HepG2 (cell line): ENCODE results near the gene ZNF445. TPM values are rescaled to one million over a fixed set of nuclear protein-coding genes. Genes with fewer than 3 reads are reported as not detected.
A peak's percentile ranks its signal among the peaks of the same experiment; 100 is the strongest.

Source experiments
- AGO1 ChIP-seq: fragments of 200-400 bp; formaldehyde crosslinking; IDR thresholded peaks from 2 replicates; pipeline ENCODE4 v1.6.1; 2017; ENCODE audit warnings: mild to moderate bottlenecking, low read depth, low read length, moderate library complexity; ENCODE audit not compliant: poor library complexity, severe bottlenecking
- ARNT2 ChIP-seq: sonication (generic); formaldehyde crosslinking; IDR thresholded peaks from 2 replicates; pipeline ENCODE4 v1.8.0; 2022; ENCODE audit warnings: mild to moderate bottlenecking, low read depth, missing genetic modification reagents, moderate library complexity
- ATF7-NPFF ChIP-seq: sonication (generic); formaldehyde crosslinking; IDR thresholded peaks from 2 replicates; pipeline ENCODE4 v1.8.1; 2023; ENCODE audit warnings: mild to moderate bottlenecking, low read depth, missing genetic modification reagents, moderate library complexity
- FOXC1 ChIP-seq: sonication (generic); formaldehyde crosslinking; IDR thresholded peaks from 2 replicates; pipeline ENCODE4 v1.8.0; 2022; ENCODE audit warnings: mild to moderate bottlenecking, missing genetic modification reagents, borderline replicate concordance
- GABPA ChIP-seq, 2 experiments: IDR thresholded peaks; 2 replicates each; pipeline ENCODE4 v1.6.1; 2011 to 2016; ENCODE audit warnings: low read depth in 2 of 2, low read length in 1 of 2, missing biosample characterization in 1 of 2, missing genetic modification characterization in 1 of 2
- HNRNPLL ChIP-seq: fragments of 200-400 bp; formaldehyde crosslinking; IDR thresholded peaks from 2 replicates; pipeline ENCODE4 v1.6.1; 2017; ENCODE audit warnings: mild to moderate bottlenecking, low read depth, low read length; ENCODE audit not compliant: poor library complexity, severe bottlenecking
- IRF2 ChIP-seq: IDR thresholded peaks from 2 replicates; pipeline ENCODE4 v1.6.1; 2018; ENCODE audit warnings: missing genetic modification reagents, missing compliant biosample characterization
- MAZ ChIP-seq, 2 experiments: sonication (generic) in 1 of 2; formaldehyde crosslinking in 1 of 2; IDR thresholded peaks; 2 replicates each; pipeline versions ENCODE4 v1.5.0 to v1.6.1; 2012 to 2020; ENCODE audit warnings: low read depth in 2 of 2, mild to moderate bottlenecking in 2 of 2, borderline replicate concordance in 1 of 2, improper control_type of control experiment in 1 of 2, low read length in 1 of 2, missing genetic modification reagents in 1 of 2, moderate library complexity in 1 of 2
- MTA3 ChIP-seq: sonication (generic); formaldehyde crosslinking; IDR thresholded peaks from 2 replicates; pipeline ENCODE4 v1.4.0; 2020; ENCODE audit warnings: missing genetic modification reagents
- PHF8 ChIP-seq: sonication (generic); formaldehyde crosslinking; IDR thresholded peaks from 2 replicates; pipeline ENCODE4 v1.5.0; 2020; ENCODE audit warnings: missing genetic modification reagents
- RARG ChIP-seq: sonication (generic); formaldehyde crosslinking; IDR thresholded peaks from 2 replicates; pipeline ENCODE4 v1.4.0; 2020; ENCODE audit warnings: low read depth, mild to moderate bottlenecking, missing genetic modification reagents
- REXO4 ChIP-seq: sonication (generic); formaldehyde crosslinking; IDR thresholded peaks from 2 replicates; pipeline ENCODE4 v1.8.0; 2022; ENCODE audit warnings: missing genetic modification reagents, mild to moderate bottlenecking, borderline replicate concordance
- TBX2 ChIP-seq: sonication (generic); formaldehyde crosslinking; IDR thresholded peaks from 2 replicates; pipeline ENCODE4 v1.5.0; 2020; ENCODE audit warnings: missing genetic modification reagents, mild to moderate bottlenecking, borderline replicate concordance
- THAP11 ChIP-seq: IDR thresholded peaks from 2 replicates; pipeline ENCODE4 v1.6.1; 2016; ENCODE audit warnings: missing biosample characterization, missing genetic modification reagents
- UBTF ChIP-seq: sonication (generic); formaldehyde crosslinking; IDR thresholded peaks from 2 replicates; pipeline ENCODE4 v1.4.0; 2020; ENCODE audit warnings: mild to moderate bottlenecking, missing genetic modification reagents
- ZNF329 ChIP-seq: sonication (generic); formaldehyde crosslinking; IDR thresholded peaks from 2 replicates; pipeline ENCODE4 v1.9.0; 2021; ENCODE audit warnings: low read depth, mild to moderate bottlenecking, missing genetic modification reagents
- ZNF773 ChIP-seq: sonication (generic); formaldehyde crosslinking; IDR thresholded peaks from 2 replicates; pipeline ENCODE4 v1.4.0; 2020; ENCODE audit warnings: missing genetic modification reagents, borderline replicate concordance
- ZNF816 ChIP-seq: sonication (generic); formaldehyde crosslinking; IDR thresholded peaks from 2 replicates; pipeline ENCODE4 v1.8.0; 2022; ENCODE audit warnings: missing genetic modification reagents, mild to moderate bottlenecking, borderline replicate concordance
- polyA plus RNA-seq, 8 experiments: library from polyadenylated mRNA; depleted of rRNA in 3 of 8; stranded (reverse) in 7 of 8; unstranded in 1 of 8; fragments of >200 nt; fragmentation: Illumina TruSeq in 4 of 8; extraction: Trizol in 4 of 8; gene quantifications; 2 replicates each; pipeline versions ENCODE4 v1.2.1 to v1.2.3, GENCODE V29; 2011 to 2016; ENCODE audit warnings: low read depth in 4 of 8, missing spikeins in 1 of 8, mixed read lengths in 1 of 8; ENCODE audit not compliant: insufficient read depth in 1 of 8
- total RNA-seq, 5 experiments: library from RNA; depleted of rRNA; stranded (reverse); fragments of >200 nt; fragmentation: Illumina TruSeq; extraction: Trizol; gene quantifications; 2 replicates each; pipeline ENCODE4 v1.2.3, GENCODE V29; 2016; ENCODE audit warnings: low read depth in 1 of 5
- TF ChIP-seq, protein P1 (sequence below): sonication (generic); formaldehyde crosslinking; IDR thresholded peaks from 2 replicates; pipeline ENCODE4 v1.4.0; 2020; ENCODE audit warnings: mild to moderate bottlenecking, missing genetic modification reagents
- TF ChIP-seq, protein P2 (sequence below): sonication (generic); formaldehyde crosslinking; IDR thresholded peaks from 2 replicates; pipeline ENCODE4 v1.4.0; 2020; ENCODE audit warnings: mild to moderate bottlenecking, missing genetic modification reagents
- TF ChIP-seq, protein P3 (sequence below): sonication (generic); formaldehyde crosslinking; IDR thresholded peaks from 2 replicates; pipeline ENCODE4 v1.4.0; 2020; ENCODE audit warnings: missing genetic modification reagents, borderline replicate concordance

The ZNF445 gene
- total and polyA plus RNA-seq, 2 of the 13 experiments (the other 11 are each of a cell fraction or from before 2014, with no cell fraction given), result 4.4 to 10.3 TPM

DNA sequence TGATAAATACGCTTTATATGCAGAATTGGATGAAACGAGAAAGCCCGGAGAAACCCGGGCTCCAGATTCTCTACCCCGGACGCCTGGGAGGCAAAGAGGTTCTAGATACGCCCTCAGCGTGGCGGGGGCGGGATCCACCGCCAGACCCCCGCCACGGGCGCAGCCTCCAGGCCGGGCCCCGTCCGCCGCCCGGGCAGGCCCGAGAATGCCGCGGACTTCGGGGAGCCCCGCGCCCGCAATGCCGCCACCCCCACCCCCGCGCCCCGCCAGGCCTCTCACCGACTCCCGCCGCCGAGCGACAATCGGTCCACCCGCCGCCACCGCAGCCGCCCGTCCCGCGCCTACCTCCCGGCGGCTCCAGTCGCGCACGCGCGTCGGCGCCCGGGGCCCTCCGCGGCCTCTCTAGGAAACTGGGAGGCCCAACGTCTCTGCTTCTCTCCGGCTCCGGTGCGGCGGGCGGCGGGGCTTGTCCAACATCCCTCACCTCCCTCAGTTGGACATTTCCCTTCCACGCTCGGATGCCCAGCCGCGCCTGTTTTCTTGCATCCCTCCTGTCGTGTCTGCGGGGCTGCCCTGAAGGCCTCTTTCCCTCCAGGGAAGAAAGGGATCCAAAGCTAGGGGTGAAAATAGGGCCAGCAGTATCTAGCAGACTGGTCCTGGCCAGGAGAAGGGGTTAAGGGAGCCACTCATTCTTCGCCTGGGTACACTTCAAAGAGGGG is at the start of gene ZNF445 (continued):
- TF ChIP-seq REXO4 (CRISPR knock-in tag) (no peak), TBX2 (CRISPR knock-in tag) (0 out of 2 replicates have a peak, but pooled peaks have one; percentile 37), FOXC1 (CRISPR knock-in tag) (no peak), MTA3 (CRISPR knock-in tag) (no peak), THAP11 (CRISPR knock-in tag) (peak; percentile 56), MAZ (IDR thresholded peaks at IDR 0.05; ENCODE audit: borderline replicate concordance, low read depth, low read length) (no peak), MAZ (CRISPR knock-in tag; IDR thresholded peaks at IDR 0.05; ENCODE audit: low read depth) (peak; percentile 18; the same call in 1 of the 2 replicates), PHF8 (CRISPR knock-in tag) (peak; percentile 62), ZNF329 (no peak), IRF2 (no peak), ZNF773 (CRISPR knock-in tag) (no peak), HNRNPLL (peak; percentile 99), ATF7-NPFF (CRISPR knock-in tag) (no peak), UBTF (CRISPR knock-in tag) (peak; percentile 57; the same call in 1 of the 2 replicates), RARG (CRISPR knock-in tag) (no peak), GABPA (IDR thresholded peaks at IDR 0.05; ENCODE audit: low read depth, low read length) (no peak), GABPA (CRISPR knock-in tag; IDR thresholded peaks at IDR 0.05; ENCODE audit: low read depth) (no peak), AGO1 (no peak), ZNF816 (CRISPR knock-in tag) (no peak), ARNT2 (peak; percentile 52)
- TF ChIP-seq, protein P1, sequence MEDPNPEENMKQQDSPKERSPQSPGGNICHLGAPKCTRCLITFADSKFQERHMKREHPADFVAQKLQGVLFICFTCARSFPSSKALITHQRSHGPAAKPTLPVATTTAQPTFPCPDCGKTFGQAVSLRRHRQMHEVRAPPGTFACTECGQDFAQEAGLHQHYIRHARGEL (CRISPR knock-in tag), result no peak
- TF ChIP-seq, protein P2, sequence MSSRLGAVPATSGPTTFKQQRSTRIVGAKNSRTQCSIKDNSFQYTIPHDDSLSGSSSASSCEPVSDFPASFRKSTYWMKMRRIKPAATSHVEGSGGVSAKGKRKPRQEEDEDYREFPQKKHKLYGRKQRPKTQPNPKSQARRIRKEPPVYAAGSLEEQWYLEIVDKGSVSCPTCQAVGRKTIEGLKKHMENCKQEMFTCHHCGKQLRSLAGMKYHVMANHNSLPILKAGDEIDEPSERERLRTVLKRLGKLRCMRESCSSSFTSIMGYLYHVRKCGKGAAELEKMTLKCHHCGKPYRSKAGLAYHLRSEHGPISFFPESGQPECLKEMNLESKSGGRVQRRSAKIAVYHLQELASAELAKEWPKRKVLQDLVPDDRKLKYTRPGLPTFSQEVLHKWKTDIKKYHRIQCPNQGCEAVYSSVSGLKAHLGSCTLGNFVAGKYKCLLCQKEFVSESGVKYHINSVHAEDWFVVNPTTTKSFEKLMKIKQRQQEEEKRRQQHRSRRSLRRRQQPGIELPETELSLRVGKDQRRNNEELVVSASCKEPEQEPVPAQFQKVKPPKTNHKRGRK (CRISPR knock-in tag), result no peak
- TF ChIP-seq, protein P3, sequence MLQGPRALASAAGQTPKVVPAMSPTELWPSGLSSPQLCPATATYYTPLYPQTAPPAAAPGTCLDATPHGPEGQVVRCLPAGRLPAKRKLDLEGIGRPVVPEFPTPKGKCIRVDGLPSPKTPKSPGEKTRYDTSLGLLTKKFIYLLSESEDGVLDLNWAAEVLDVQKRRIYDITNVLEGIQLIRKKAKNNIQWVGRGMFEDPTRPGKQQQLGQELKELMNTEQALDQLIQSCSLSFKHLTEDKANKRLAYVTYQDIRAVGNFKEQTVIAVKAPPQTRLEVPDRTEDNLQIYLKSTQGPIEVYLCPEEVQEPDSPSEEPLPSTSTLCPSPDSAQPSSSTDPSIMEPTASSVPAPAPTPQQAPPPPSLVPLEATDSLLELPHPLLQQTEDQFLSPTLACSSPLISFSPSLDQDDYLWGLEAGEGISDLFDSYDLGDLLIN (CRISPR knock-in tag), result no peak
